Prostate gland (tissue), 2 donors: ENCODE data around the gene DSE. TPM values are rescaled to one million over a fixed set of nuclear protein-coding genes. Genes with fewer than 3 reads are reported as not detected.
A peak's percentile ranks its signal among the peaks of the same experiment; 100 is the strongest.

Source experiments
- DNase-seq: peaks from one replicate; pipeline ENCODE4 v3.0.0-alpha.2; 2019; ENCODE audit warnings: low spot score
- H3K27ac ChIP-seq, 2 donors: fragments of 200-600 bp; sonication (generic); 2 replicates each; pipeline ENCODE4 v1.5.1; 2017 to 2019
- H3K27me3 ChIP-seq: fragments of 200-600 bp; sonication (generic); replicated peaks from 2 replicates; pipeline ENCODE4 v1.5.1; 2019; ENCODE audit not compliant: insufficient read depth
- H3K36me3 ChIP-seq, 2 donors: fragments of 200-600 bp; sonication (generic); 1 replicate in 1 of 2; 2 replicates in 1 of 2; pipeline versions ENCODE4 v1.5.1 to v1.8.1; 2017 to 2019
- H3K4me1 ChIP-seq: fragments of 200-600 bp; sonication (generic); replicated peaks from 2 replicates; pipeline ENCODE4 v1.5.1; 2019
- H3K4me3 ChIP-seq, 2 donors: fragments of 200-600 bp; sonication (generic); 2 replicates each; pipeline ENCODE4 v1.5.1; 2017 to 2019
- H3K9me3 ChIP-seq: fragments of 200-600 bp; sonication (generic); 2 replicates; pipeline ENCODE4 v1.5.1; 2017
- POLR2A ChIP-seq: fragments of 450-650 bp; IDR thresholded peaks from one replicate; pipeline ENCODE4 v1.6.1; 2016; ENCODE audit warnings: antibody characterized with exemption, mild to moderate bottlenecking
- POLR2AphosphoS5 ChIP-seq: sonication (generic); formaldehyde crosslinking; IDR thresholded peaks from one replicate; pipeline ENCODE4 v1.6.1; 2017; ENCODE audit warnings: antibody characterized with exemption
- whole genome bisulfite sequencing: methylation state at CpG from one replicate; pipeline ENCODE4 v1.1.5; 2018; 5-methylcytosine and 5-hydroxymethylcytosine counted together
- intact Hi-C: fragments of 100-400 bp; cut with DNase I; formaldehyde crosslinking; loops from one replicate; pipeline ENCODE4 v1.14.2; 2022
- total RNA-seq, 2 donors: library from RNA; depleted of rRNA; stranded (reverse); fragments of >200 nt; gene quantifications; one replicate each; pipeline ENCODE4 v1.1.0, GENCODE V29; 2016
- TF ChIP-seq, protein P1 (sequence below), 4 experiments: fragments of 200-600 bp in 2 of 4; fragments of 450-650 bp in 2 of 4; sonication (generic) in 2 of 4; IDR thresholded peaks; 1 replicate in 3 of 4; 2 replicates in 1 of 4; pipeline ENCODE4 v1.5.1; 2016 to 2019; ENCODE audit warnings: antibody characterized with exemption in 4 of 4, mild to moderate bottlenecking in 2 of 4, moderate library complexity in 2 of 4

Gene DSE
- total RNA-seq, 2 donors from 2014 or later, result 15.8 to 36.5 TPM

- H3K27ac ChIP-seq, result no peak overlapping the region
- no peak for TF ChIP-seq POLR2AphosphoS5
- H3K27me3 ChIP-seq, result no peaks in the 10 kb centered on the region
- no peaks in the 10 kb centered on the region for H3K36me3 ChIP-seq
- WGBS, result 86% methylated on average over 6 of the region's 6 CpGs
- H3K4me3 ChIP-seq, result no peak overlapping the region
- H3K9me3 ChIP-seq, result no peaks in the 10 kb centered on the region
- DNase-seq, result no peak
- no peaks in the 10 kb centered on the region for H3K4me1 ChIP-seq
- intact Hi-C loops, result no loop called here
These were observed 3.9 kb upstream of the DSE start for GRCh38 chr6:116366740-116367275.

DNA sequence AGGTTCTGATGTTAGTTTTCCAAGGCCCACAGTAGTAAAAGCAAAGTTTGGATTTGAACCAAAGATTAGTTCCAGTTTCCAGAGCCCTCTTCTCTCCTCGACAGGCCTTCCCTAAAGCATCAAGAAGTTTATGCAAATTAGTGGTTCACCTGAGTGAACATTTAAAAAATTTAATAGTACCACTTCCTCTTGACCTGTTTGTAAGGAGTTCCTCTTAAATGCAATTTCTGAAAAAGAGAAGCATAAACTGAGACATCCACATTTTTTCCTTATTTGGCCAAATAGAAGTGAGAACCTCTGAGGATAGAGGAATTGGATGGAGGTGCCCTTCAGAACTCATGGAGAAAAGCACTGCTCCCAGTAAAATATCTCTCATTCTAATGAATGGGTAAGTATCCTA, 1.2 kb upstream of the DSE start:
- Histone ChIP-seq H3K27me3 (no peaks in the 10 kb centered on the region), H3K36me3 (no peaks in the 10 kb centered on the region), H3K4me1 (no peaks in the 10 kb centered on the region), H3K27ac (peak overlapping the region; percentile 89 to 93), H3K4me3 (no peak overlapping the region), H3K9me3 (no peaks in the 10 kb centered on the region)
- intact Hi-C loops, result no loop called here
- no peak for DNase-seq
- no peak for TF ChIP-seq POLR2AphosphoS5
- TF ChIP-seq POLR2A, result no peak
- TF ChIP-seq, protein P1, sequence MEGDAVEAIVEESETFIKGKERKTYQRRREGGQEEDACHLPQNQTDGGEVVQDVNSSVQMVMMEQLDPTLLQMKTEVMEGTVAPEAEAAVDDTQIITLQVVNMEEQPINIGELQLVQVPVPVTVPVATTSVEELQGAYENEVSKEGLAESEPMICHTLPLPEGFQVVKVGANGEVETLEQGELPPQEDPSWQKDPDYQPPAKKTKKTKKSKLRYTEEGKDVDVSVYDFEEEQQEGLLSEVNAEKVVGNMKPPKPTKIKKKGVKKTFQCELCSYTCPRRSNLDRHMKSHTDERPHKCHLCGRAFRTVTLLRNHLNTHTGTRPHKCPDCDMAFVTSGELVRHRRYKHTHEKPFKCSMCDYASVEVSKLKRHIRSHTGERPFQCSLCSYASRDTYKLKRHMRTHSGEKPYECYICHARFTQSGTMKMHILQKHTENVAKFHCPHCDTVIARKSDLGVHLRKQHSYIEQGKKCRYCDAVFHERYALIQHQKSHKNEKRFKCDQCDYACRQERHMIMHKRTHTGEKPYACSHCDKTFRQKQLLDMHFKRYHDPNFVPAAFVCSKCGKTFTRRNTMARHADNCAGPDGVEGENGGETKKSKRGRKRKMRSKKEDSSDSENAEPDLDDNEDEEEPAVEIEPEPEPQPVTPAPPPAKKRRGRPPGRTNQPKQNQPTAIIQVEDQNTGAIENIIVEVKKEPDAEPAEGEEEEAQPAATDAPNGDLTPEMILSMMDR (IDR thresholded peaks at IDR 0.05), result no peak
- 32% methylated on average over 1 of the region's 1 CpG for WGBS

- peak; percentile 30 for DNase-seq
- intact Hi-C loops, result loop anchor here (2.0 to 5.0 kb wide), 2 partner anchors 35 to 83 kb away; no protein-coding TSS in a partner anchor
- no peaks in the 10 kb centered on the region for H3K27me3 ChIP-seq
- 6% methylated on average over 29 of the region's 29 CpGs for WGBS
- peak overlapping the region; percentile 61 to 70 for H3K4me3 ChIP-seq
- no peak for TF ChIP-seq POLR2AphosphoS5
- no peak for TF ChIP-seq POLR2A
- TF ChIP-seq, protein P1 (IDR thresholded peaks at IDR 0.05), result no peak
- H3K4me1 ChIP-seq, result no peaks in the 10 kb centered on the region
- H3K9me3 ChIP-seq, result no peaks in the 10 kb centered on the region
- H3K36me3 ChIP-seq, result no peaks in the 10 kb centered on the region
- peak overlapping the region; percentile 89 to 93 for H3K27ac ChIP-seq
These were observed 585 bp upstream of the DSE start for GRCh38 chr6:116369964-116370759.

GRCh38 chr6:116371120-116371917, 572 bp downstream of the DSE start:
- Histone ChIP-seq H3K27me3 (no peaks in the 10 kb centered on the region), H3K27ac (peak overlapping the region; percentile 89 to 93), H3K4me3 (peak overlapping the region; percentile 61 to 70), H3K9me3 (no peaks in the 10 kb centered on the region), H3K4me1 (no peaks in the 10 kb centered on the region), H3K36me3 (no peaks in the 10 kb centered on the region)
- intact Hi-C loops, result loop anchor here (2.0 to 5.0 kb wide), 2 partner anchors 33 to 84 kb away; no protein-coding TSS in a partner anchor
- peak; percentile 65 for DNase-seq
- peak; percentile 38 for TF ChIP-seq POLR2A
- TF ChIP-seq POLR2AphosphoS5, result no peak
- WGBS, result under 1% methylated on average over 73 of the region's 75 CpGs

- TF ChIP-seq POLR2AphosphoS5 (no peak), POLR2A (no peak)
- TF ChIP-seq, protein P1 (IDR thresholded peaks at IDR 0.05), result no peak
- no peaks in the 10 kb centered on the region for H3K36me3 ChIP-seq
- no peaks in the 10 kb centered on the region for H3K9me3 ChIP-seq
- H3K4me3 ChIP-seq, result peak overlapping the region; percentile 61 to 70
- intact Hi-C loops, result loop anchor here (2.0 to 5.0 kb wide), 2 partner anchors 33 to 85 kb away; no protein-coding TSS in a partner anchor
- H3K27ac ChIP-seq, result peak overlapping the region; percentile 89 to 93
- no peaks in the 10 kb centered on the region for H3K4me1 ChIP-seq
- DNase-seq, result no peak
- no peaks in the 10 kb centered on the region for H3K27me3 ChIP-seq
- WGBS, result 39% methylated on average over 8 of the region's 8 CpGs
These were observed 1.1 kb downstream of the DSE start for GRCh38 chr6:116371918-116372209.
